SK-N-SH (cell line): ENCODE data around the gene CTNNA3. TPM values are rescaled to one million over a fixed set of nuclear protein-coding genes. Genes with fewer than 3 reads are reported as not detected.

Source experiments
- CTCF ChIA-PET: fragments of 300-600, 350-600 bp; formaldehyde crosslinking; extraction: SDS; loops from one replicate; lab custom pipeline; 2021; lab: Yijun Ruan, JAX
- POLR2A ChIA-PET: fragments of 350-600 bp; sonication (Branson Sonifier 250); formaldehyde crosslinking; extraction: SDS; loops from one replicate; lab custom pipeline; 2020; ENCODE audit warnings: antibody characterized with exemption, inconsistent platforms; lab: Yijun Ruan, JAX
- DNase-seq: peaks from one replicate; pipeline ENCODE4 v3.0.0; 2012
- H2AFZ ChIP-seq: fragments of 200-600 bp; sonication (generic); 2 replicates; pipeline ENCODE4 v1.8.1; 2016; ENCODE audit warnings: antibody characterized with exemption, mild to moderate bottlenecking, low read depth
- H3F3A ChIP-seq: fragments of 200-600 bp; sonication (generic); replicated peaks from 2 replicates; pipeline ENCODE3; 2016; ENCODE audit warnings: antibody characterized with exemption, mild to moderate bottlenecking; ENCODE audit not compliant: insufficient read depth
- H3K27ac ChIP-seq, 2 experiments: fragments of 200-500 bp in 1 of 2; fragments of 200-600 bp in 1 of 2; sonication (Bioruptor generic) in 1 of 2; sonication (generic), shearing (Covaris generic) in 1 of 2; 2 replicates each; pipeline versions ENCODE4 v1.5.1 to v1.6.1; 2014 to 2016; ENCODE audit warnings: low read depth in 2 of 2, inconsistent platforms in 1 of 2, low read length in 1 of 2, mild to moderate bottlenecking in 1 of 2, mixed read lengths in 1 of 2
- H3K27me3 ChIP-seq: fragments of 200-600 bp; sonication (generic), shearing (Covaris generic); 2 replicates; pipeline ENCODE4 v1.6.1; 2016; ENCODE audit warnings: mixed run types; ENCODE audit not compliant: insufficient read depth
- H3K36me3 ChIP-seq, 2 experiments: fragments of 200-500 bp in 1 of 2; fragments of 200-600 bp in 1 of 2; sonication (Bioruptor generic) in 1 of 2; sonication (generic) in 1 of 2; replicated peaks in 1 of 2; 2 replicates each; pipeline versions ENCODE3 to v1.5.1; 2014 to 2016; ENCODE audit warnings: low read length in 1 of 2, mild to moderate bottlenecking in 1 of 2; ENCODE audit not compliant: insufficient read depth in 2 of 2, control insufficient read depth in 1 of 2
- H3K4me1 ChIP-seq, 2 experiments: fragments of 200-500 bp in 1 of 2; fragments of 200-600 bp in 1 of 2; sonication (Bioruptor generic) in 1 of 2; sonication (generic), shearing (Covaris generic) in 1 of 2; 2 replicates each; pipeline versions ENCODE4 v1.5.1 to v1.6.1; 2014 to 2016; ENCODE audit warnings: low read depth in 1 of 2, low read length in 1 of 2, mixed run types in 1 of 2; ENCODE audit not compliant: insufficient read depth in 2 of 2, control insufficient read depth in 1 of 2
- H3K4me2 ChIP-seq: fragments of 200-600 bp; sonication (generic), shearing (Covaris generic); 2 replicates; pipeline ENCODE4 v1.6.1; 2017; ENCODE audit warnings: mixed run types
- H3K4me3 ChIP-seq, 2 experiments: fragments of 200-500 bp in 1 of 2; fragments of 200-600 bp in 1 of 2; sonication (Bioruptor generic) in 1 of 2; sonication (generic), shearing (Covaris generic) in 1 of 2; 2 replicates each; pipeline versions ENCODE4 v1.5.1 to v1.8.1; 2014 to 2016; ENCODE audit warnings: low read depth in 2 of 2, inconsistent platforms in 1 of 2, low read length in 1 of 2, mild to moderate bottlenecking in 1 of 2, mixed read lengths in 1 of 2, moderate library complexity in 1 of 2
- H3K79me2 ChIP-seq: fragments of 200-600 bp; sonication (generic); 2 replicates; pipeline ENCODE4 v1.8.1; 2017; ENCODE audit warnings: mild to moderate bottlenecking; ENCODE audit not compliant: insufficient read depth
- H3K9ac ChIP-seq: fragments of 200-600 bp; sonication (generic); 2 replicates; pipeline ENCODE4 v1.6.1; 2017; ENCODE audit warnings: mixed run types
- H3K9me2 ChIP-seq: fragments of 200-600 bp; sonication (generic); 2 replicates; pipeline ENCODE4 v1.6.1; 2017; ENCODE audit warnings: mixed run types
- H3K9me3 ChIP-seq: fragments of 200-600 bp; sonication (generic); 2 replicates; pipeline ENCODE4 v1.6.1; 2017; ENCODE audit warnings: mixed run types, mild to moderate bottlenecking, moderate library complexity
- H4K20me1 ChIP-seq: fragments of 200-600 bp; sonication (generic); 2 replicates; pipeline ENCODE4 v1.6.1; 2017; ENCODE audit warnings: mild to moderate bottlenecking, mixed run types; ENCODE audit not compliant: insufficient read depth
- ELF1 ChIP-seq: IDR thresholded peaks from 2 replicates; pipeline ENCODE4 v1.4.0; 2012
- EP300 ChIP-seq, 2 experiments: IDR thresholded peaks; 2 replicates each; pipeline versions ENCODE4 v1.4.0 to v1.6.1; 2012; ENCODE audit warnings: borderline replicate concordance in 1 of 2, low read depth in 1 of 2, low read length in 1 of 2
- FOSL2 ChIP-seq: IDR thresholded peaks from 2 replicates; pipeline ENCODE4 v1.4.0; 2012; ENCODE audit warnings: low read depth, mild to moderate bottlenecking, moderate library complexity, borderline replicate concordance
- FOXM1 ChIP-seq: IDR thresholded peaks from 2 replicates; pipeline ENCODE4 v1.4.0; 2012; ENCODE audit warnings: low read depth, mild to moderate bottlenecking
- MAX ChIP-seq: IDR thresholded peaks from 2 replicates; pipeline ENCODE4 v1.4.0; 2012; ENCODE audit warnings: low read depth
- MEF2A ChIP-seq: IDR thresholded peaks from 2 replicates; pipeline ENCODE4 v1.4.0; 2012; ENCODE audit warnings: low read depth, borderline replicate concordance
- NFIC ChIP-seq: IDR thresholded peaks from 2 replicates; pipeline ENCODE4 v1.4.0; 2012; ENCODE audit warnings: borderline replicate concordance
- NRF1 ChIP-seq: IDR thresholded peaks from 2 replicates; pipeline ENCODE4 v1.6.1; 2012; ENCODE audit warnings: low read depth, mild to moderate bottlenecking, low read length
- POLR2AphosphoS5 ChIP-seq: IDR thresholded peaks from 2 replicates; pipeline ENCODE4 v1.6.1; 2012; ENCODE audit warnings: low read depth, low read length
- RCOR1 ChIP-seq: fragments of 150-350 bp; IDR thresholded peaks from 2 replicates; pipeline ENCODE4 v1.6.1; 2017; ENCODE audit warnings: antibody characterized with exemption, low read length
- REST ChIP-seq: IDR thresholded peaks from 2 replicates; pipeline ENCODE4 v1.6.1; 2012; ENCODE audit warnings: mild to moderate bottlenecking, low read depth, low read length, moderate library complexity
- RXRA ChIP-seq: IDR thresholded peaks from 2 replicates; pipeline ENCODE4 v1.4.0; 2012; ENCODE audit warnings: low read depth, mild to moderate bottlenecking, borderline replicate concordance
- SIN3A ChIP-seq: IDR thresholded peaks from 2 replicates; pipeline ENCODE4 v1.6.1; 2012; ENCODE audit warnings: low read depth, mild to moderate bottlenecking, low read length, moderate library complexity, borderline replicate concordance
- SMC3 ChIP-seq: IDR thresholded peaks from 2 replicates; pipeline ENCODE4 v1.6.1; 2012; ENCODE audit warnings: low read depth, low read length, improper control_type of control experiment
- TEAD4 ChIP-seq: IDR thresholded peaks from 2 replicates; pipeline ENCODE4 v1.4.0; 2012; ENCODE audit warnings: mild to moderate bottlenecking, borderline replicate concordance; ENCODE audit not compliant: insufficient read depth
- USF2 ChIP-seq: fragments of 150-350 bp; IDR thresholded peaks from 2 replicates; pipeline ENCODE4 v1.6.1; 2017; ENCODE audit warnings: antibody characterized with exemption, low read length, low read depth, borderline replicate concordance
- ZBTB33 ChIP-seq: IDR thresholded peaks from 2 replicates; pipeline ENCODE4 v1.4.0; 2012; ENCODE audit warnings: low read depth, borderline replicate concordance
- WGBS: methylation state at CpG from one replicate; pipeline ENCODE4 v1.1.6; 2017; ENCODE audit warnings: low lambda C conversion rate; 5-methylcytosine and 5-hydroxymethylcytosine counted together
- polyA plus RNA-seq, 3 experiments: library from polyadenylated mRNA; depleted of rRNA; stranded (reverse); fragments of >200 nt; gene quantifications; 2 replicates each; pipeline ENCODE4 v1.2.3, GENCODE V29; 2012

Gene CTNNA3
- polyA plus RNA-seq, 1 of the 3 experiments (the other 2 are of a cell fraction), result not detected

- no peak overlapping the region for H3K4me3 ChIP-seq
- no peak overlapping the region for H3K4me2 ChIP-seq
- no peaks in the 10 kb centered on the region for H3K9me3 ChIP-seq
- no peaks in the 10 kb centered on the region for H3K36me3 ChIP-seq
- ChIA-PET POLR2A (no interaction called here), CTCF (no interaction called here)
- no peaks in the 10 kb centered on the region for H3F3A ChIP-seq
- no peaks in the 10 kb centered on the region for H4K20me1 ChIP-seq
- H3K9me2 ChIP-seq, result no peaks in the 10 kb centered on the region
- H3K9ac ChIP-seq, result no peak overlapping the region
- DNase-seq, result no peak
- no peak for TF ChIP-seq SIN3A
- no peak for TF ChIP-seq TEAD4
- TF ChIP-seq MAX, result no peak
- TF ChIP-seq EP300 (IDR thresholded peaks at IDR 0.05; ENCODE audit: borderline replicate concordance in 1 of 2, low read depth in 1 of 2, low read length in 1 of 2), result no peak
- TF ChIP-seq SMC3, result no peak
- no peak for TF ChIP-seq NFIC
- TF ChIP-seq NRF1, result no peak
- TF ChIP-seq RCOR1, result no peak
- no peak for TF ChIP-seq RXRA
- TF ChIP-seq REST, result no peak
- TF ChIP-seq FOXM1, result no peak
- no peak for TF ChIP-seq POLR2AphosphoS5
- no peak for TF ChIP-seq ELF1
- no peak overlapping the region for H3K27ac ChIP-seq
- H2AFZ ChIP-seq, result no peak overlapping the region
- H3K79me2 ChIP-seq, result no peaks in the 10 kb centered on the region
- H3K27me3 ChIP-seq, result no peaks in the 10 kb centered on the region
- no peaks in the 10 kb centered on the region for H3K4me1 ChIP-seq
Measured at GRCh38 chr10:66656499-66656898, 1039.5 kb downstream of the CTNNA3 start.

GRCh38 chr10:66654861-66655260, 1041.1 kb downstream of the CTNNA3 start:
- Histone ChIP-seq H3K79me2 (no peaks in the 10 kb centered on the region), H3K36me3 (no peaks in the 10 kb centered on the region), H3F3A (no peaks in the 10 kb centered on the region), H3K9me2 (no peaks in the 10 kb centered on the region), H2AFZ (no peak overlapping the region), H3K4me1 (no peaks in the 10 kb centered on the region), H3K4me2 (no peak overlapping the region), H3K9ac (no peak overlapping the region), H4K20me1 (no peaks in the 10 kb centered on the region), H3K27me3 (no peaks in the 10 kb centered on the region), H3K9me3 (no peaks in the 10 kb centered on the region), H3K27ac (no peak overlapping the region), H3K4me3 (no peak overlapping the region)
- CTCF ChIA-PET, result no interaction called here
- 2% methylated on average over 1 of the region's 1 CpG for whole genome bisulfite sequencing
- TF ChIP-seq POLR2AphosphoS5 (no peak), FOSL2 (no peak), USF2 (no peak), MEF2A (no peak), MAX (no peak), ZBTB33 (no peak), RCOR1 (no peak)
- no peak for DNase-seq
- POLR2A ChIA-PET, result no interaction called here
